Stimulated activated naive CD8-positive, alpha-beta T cell treated with anti-CD3 and anti-CD28 coated beads, Interleukin-15, Interleukin-2, amounts not matched to agents 100 ng/mL and 50 ng/mL, for 24 hours (primary cell): Measurements from ENCODE around the gene DYNC2H1.

Source experiments
- H3K27ac Mint-ChIP-seq: one replicate; pipeline ENCODE4 v1.8.0; 2021; ENCODE audit warnings: mild to moderate bottlenecking, mixed read lengths
- H3K27me3 Mint-ChIP-seq: one replicate; pipeline ENCODE4 v1.8.0; 2021; ENCODE audit warnings: mixed read lengths
- H3K36me3 Mint-ChIP-seq: one replicate; pipeline ENCODE4 v1.8.0; 2021; ENCODE audit warnings: low read depth, mixed read lengths
- H3K4me1 Mint-ChIP-seq: one replicate; pipeline ENCODE4 v1.8.0; 2021; ENCODE audit warnings: low read depth, mixed read lengths
- H3K4me3 Mint-ChIP-seq: one replicate; pipeline ENCODE4 v1.8.0; 2021; ENCODE audit warnings: mild to moderate bottlenecking, mixed read lengths
- H3K9me3 Mint-ChIP-seq: one replicate; pipeline ENCODE4 v1.8.0; 2021; ENCODE audit warnings: mixed read lengths

DYNC2H1 gene

DNA sequence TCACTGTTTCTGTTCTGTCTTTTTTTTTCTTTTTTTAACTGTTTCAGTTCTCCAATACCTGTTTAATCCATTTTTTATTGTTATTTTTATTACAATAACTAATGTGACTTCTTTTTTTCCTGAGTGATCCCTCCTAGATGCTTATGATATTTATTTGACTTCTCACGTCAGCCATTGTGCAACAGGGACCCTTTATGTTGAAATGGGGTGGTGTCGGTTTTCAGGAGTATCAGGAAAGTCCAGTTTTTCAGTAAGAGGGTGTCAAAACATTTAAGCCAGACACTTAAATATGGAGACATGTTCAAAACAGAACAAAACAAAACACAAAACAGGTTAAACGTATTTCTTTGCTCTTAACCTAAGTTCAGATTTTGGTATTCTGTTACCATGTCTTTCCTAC is 418.8 kb downstream of the DYNC2H1 start:
- no peak overlapping the region for H3K27ac Mint-ChIP-seq
- H3K9me3 Mint-ChIP-seq = no peaks in the 10 kb centered on the region
- H3K36me3 Mint-ChIP-seq = no peaks in the 10 kb centered on the region
- peaks cover 4% of the 10 kb centered on the region for H3K27me3 Mint-ChIP-seq
- H3K4me3 Mint-ChIP-seq = no peak overlapping the region
- H3K4me1 Mint-ChIP-seq = no peaks in the 10 kb centered on the region

DNA sequence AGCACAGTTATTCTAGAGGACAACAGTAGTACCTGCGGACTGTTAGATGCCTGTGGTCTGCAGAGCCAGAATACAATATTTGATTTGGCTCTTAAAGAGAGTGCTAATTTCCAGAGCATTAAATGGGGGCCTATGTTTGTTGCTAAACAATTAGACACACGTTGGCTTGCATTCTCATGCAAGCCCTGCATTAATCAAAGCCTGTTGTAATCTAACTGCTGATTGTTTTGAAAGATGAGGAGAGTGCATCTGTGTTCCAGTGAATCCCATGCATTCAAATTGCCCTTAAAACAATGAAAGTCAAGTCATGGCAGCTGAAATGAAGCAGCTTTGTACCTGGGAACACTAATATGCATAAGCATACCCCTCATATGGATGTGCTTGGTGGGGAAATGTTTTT is 419.4 kb downstream of the DYNC2H1 start:
- no peaks in the 10 kb centered on the region for H3K9me3 Mint-ChIP-seq
- no peak overlapping the region for H3K4me3 Mint-ChIP-seq
- no peaks in the 10 kb centered on the region for H3K4me1 Mint-ChIP-seq
- H3K36me3 Mint-ChIP-seq = no peaks in the 10 kb centered on the region
- peaks cover 9% of the 10 kb centered on the region for H3K27me3 Mint-ChIP-seq
- no peak overlapping the region for H3K27ac Mint-ChIP-seq

DNA sequence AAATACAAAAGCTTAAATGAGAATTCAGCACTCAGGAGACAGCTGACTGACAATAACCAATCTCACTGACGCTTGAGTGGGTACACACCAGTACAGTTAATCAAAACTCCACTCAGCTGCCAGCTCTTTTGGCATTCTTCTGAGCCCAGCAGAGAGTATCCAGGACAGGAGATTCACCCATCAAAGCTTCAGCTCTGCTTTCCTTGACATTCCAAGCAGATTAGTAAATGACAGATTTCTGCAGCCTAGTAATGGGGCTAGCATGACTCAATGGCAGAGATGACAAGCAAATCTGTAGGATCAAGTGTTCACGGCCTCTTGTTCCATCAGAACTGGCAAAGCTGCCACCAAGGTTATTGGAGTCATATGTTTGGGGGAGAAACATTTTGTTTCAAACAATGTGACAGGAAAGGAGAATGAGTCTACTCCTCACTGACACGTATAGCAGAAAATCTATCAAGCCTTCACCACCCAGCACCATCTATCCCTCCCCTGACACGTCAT is 420.0 kb downstream of the DYNC2H1 start:
- Mint-ChIP-seq H3K4me3 (no peak overlapping the region), H3K27me3 (peaks cover 11% of the 10 kb centered on the region), H3K27ac (no peak overlapping the region), H3K9me3 (no peaks in the 10 kb centered on the region), H3K36me3 (no peaks in the 10 kb centered on the region), H3K4me1 (no peaks in the 10 kb centered on the region)
